Measurements from ENCODE around the gene BEST2. TPM values are rescaled to one million over a fixed set of nuclear protein-coding genes. Genes with fewer than 3 reads are reported as not detected.
A peak's percentile ranks its signal among the peaks of the same experiment; 100 is the strongest.

The BEST2 gene
- total RNA-seq, 4 donors from 2014 or later: not detected

- DNase-seq (ENCODE audit: low spot score) (no peak), ATAC-seq (ENCODE audit: low FRiP score) (no peak)
- no peak for TF ChIP-seq CTCF (IDR thresholded peaks at IDR 0.05)
Measured at GRCh38 chr19:12770922-12771321, 19.3 kb downstream of the BEST2 start.

GRCh38 chr19:12772323-12772722 lies 20.7 kb downstream of the BEST2 start:
- no peak for ATAC-seq (ENCODE audit: low FRiP score)
- TF ChIP-seq CTCF (IDR thresholded peaks at IDR 0.05): no peak
- DNase-seq (ENCODE audit: low spot score): no peak

- ATAC-seq (ENCODE audit: low FRiP score): no peak
- no peak for TF ChIP-seq CTCF (IDR thresholded peaks at IDR 0.05)
- DNase-seq (ENCODE audit: low spot score): no peak
Measured at GRCh38 chr19:12773571-12773970, 22.0 kb downstream of the BEST2 start.

- TF ChIP-seq CTCF (IDR thresholded peaks at IDR 0.05): no peak
- peak; percentile 5 for ATAC-seq (ENCODE audit: low FRiP score)
- no peak for DNase-seq (ENCODE audit: low spot score)
Measured at GRCh38 chr19:12774588-12775555, 23.3 kb downstream of the BEST2 start, which contains the start of gene HOOK2. HOOK2 (minus strand) TSS chr19:12775552; CDS start chr19:12775449, 103 bp downstream.

- TF ChIP-seq CTCF (IDR thresholded peaks at IDR 0.05): peak in 2 of 3 donors; percentile 87 to 96
- DNase-seq (ENCODE audit: low spot score) (no peak), ATAC-seq (ENCODE audit: low FRiP score) (peak; percentile 53)
Measured at GRCh38 chr19:12777217-12778016, 25.8 kb downstream of the BEST2 start.

GRCh38 chr19:12778017-12778904 lies 26.7 kb downstream of the BEST2 start:
- peak; percentile 21 for ATAC-seq (ENCODE audit: low FRiP score)
- DNase-seq (ENCODE audit: low spot score): no peak
- TF ChIP-seq CTCF (IDR thresholded peaks at IDR 0.05): no peak

Measured in omental fat pad (tissue), 4 donors.